Neural cell (in vitro differentiated cells): Measurements from ENCODE around the gene MYMK. TPM values are rescaled to one million over a fixed set of nuclear protein-coding genes. Genes with fewer than 3 reads are reported as not detected.

Experiments used
- H2AFZ ChIP-seq: fragments of 200-600, 300-800 bp; sonication (generic), shearing (Covaris generic); 2 replicates; pipeline ENCODE4 v1.6.0; 2014; ENCODE audit warnings: low read depth, mild to moderate bottlenecking, antibody characterized with exemption, low read length, moderate library complexity
- H3F3A ChIP-seq: fragments of 200-600 bp; shearing (Covaris generic); 2 replicates; pipeline ENCODE4 v1.6.1; 2016; ENCODE audit warnings: mild to moderate bottlenecking, moderate library complexity, mixed read lengths, antibody characterized with exemption, low read length; ENCODE audit not compliant: insufficient read depth, poor library complexity, severe bottlenecking
- H3K27ac ChIP-seq: fragments of 200-600, 300-800 bp; sonication (generic), shearing (Covaris generic); 2 replicates; pipeline ENCODE4 v1.5.1; 2014; ENCODE audit warnings: mild to moderate bottlenecking, low read length, moderate library complexity
- H3K27me3 ChIP-seq: fragments of 300-800, 200-600 bp; sonication (generic), shearing (Covaris generic); 2 replicates; pipeline ENCODE4 v1.6.0; 2014; ENCODE audit warnings: mild to moderate bottlenecking, low read depth, low read length, moderate library complexity; ENCODE audit not compliant: insufficient read depth
- H3K36me3 ChIP-seq: fragments of 300-800, 200-600 bp; sonication (generic), shearing (Covaris generic); 2 replicates; pipeline ENCODE4 v1.5.1; 2014; ENCODE audit warnings: mild to moderate bottlenecking, antibody characterized with exemption, low read length, moderate library complexity; ENCODE audit not compliant: insufficient read depth
- H3K4me2 ChIP-seq: fragments of 300-800, 200-600 bp; sonication (generic), shearing (Covaris generic); 2 replicates; pipeline ENCODE4 v1.6.0; 2014; ENCODE audit warnings: mild to moderate bottlenecking, low read length
- H3K4me3 ChIP-seq: fragments of 300-800, 200-600 bp; sonication (generic), shearing (Covaris generic); 2 replicates; pipeline ENCODE4 v1.5.1; 2014; ENCODE audit warnings: mild to moderate bottlenecking, low read length, moderate library complexity
- H3K79me2 ChIP-seq: fragments of 200-600 bp; shearing (Covaris generic); replicated peaks from 2 replicates; pipeline ENCODE4 v1.6.0; 2014; ENCODE audit warnings: mild to moderate bottlenecking, low read length, moderate library complexity; ENCODE audit not compliant: insufficient read depth
- H3K9ac ChIP-seq: fragments of 300-800, 200-600 bp; sonication (generic), shearing (Covaris generic); 2 replicates; pipeline ENCODE4 v1.6.1; 2016; ENCODE audit warnings: mild to moderate bottlenecking, low read length, mixed read lengths
- H3K9me2 ChIP-seq: fragments of 200-600 bp; shearing (Covaris generic); 2 replicates; pipeline ENCODE4 v1.6.1; 2016; ENCODE audit warnings: mild to moderate bottlenecking, low read length, mixed read lengths; ENCODE audit not compliant: insufficient read depth
- H3K9me3 ChIP-seq: fragments of 200-600, 300-800 bp; sonication (generic), shearing (Covaris generic); 2 replicates; pipeline ENCODE4 v1.6.1; 2016; ENCODE audit warnings: mild to moderate bottlenecking, mixed run types, low read length, moderate library complexity, mixed read lengths
- H4K20me1 ChIP-seq: fragments of 200-600 bp; shearing (Covaris generic); 2 replicates; pipeline ENCODE4 v1.6.1; 2016; ENCODE audit warnings: mild to moderate bottlenecking, mixed run types; ENCODE audit not compliant: insufficient read depth
- EP300 ChIP-seq: fragments of 450-650 bp; conservative IDR thresholded peaks from 2 replicates; pipeline ENCODE4 v1.6.1; 2014; ENCODE audit warnings: antibody characterized with exemption, mild to moderate bottlenecking, moderate library complexity; ENCODE audit not compliant: poor library complexity, severe bottlenecking
- EZH2 ChIP-seq: fragments of 200-600, 300-800 bp; shearing (Covaris generic), sonication (generic); IDR thresholded peaks from 2 replicates; pipeline ENCODE4 v1.6.1; 2014; ENCODE audit warnings: antibody characterized with exemption, low read length, borderline replicate concordance, mild to moderate bottlenecking; ENCODE audit not compliant: insufficient read depth, poor library complexity, severe bottlenecking
- MXI1 ChIP-seq: fragments of 450-650 bp; conservative IDR thresholded peaks from 2 replicates; pipeline ENCODE4 v1.6.1; 2014; ENCODE audit warnings: antibody characterized with exemption, mild to moderate bottlenecking; ENCODE audit not compliant: poor library complexity, severe bottlenecking
- POLR2AphosphoS5 ChIP-seq: IDR thresholded peaks from 2 replicates; pipeline ENCODE4 v1.6.1; 2012
- RAD21 ChIP-seq: fragments of 450-650 bp; conservative IDR thresholded peaks from 2 replicates; pipeline ENCODE4 v1.6.1; 2014; ENCODE audit warnings: antibody characterized with exemption, mild to moderate bottlenecking, moderate library complexity
- SMC3 ChIP-seq: fragments of 450-650 bp; conservative IDR thresholded peaks from 2 replicates; pipeline ENCODE4 v1.6.1; 2014; ENCODE audit warnings: antibody characterized with exemption, mild to moderate bottlenecking, moderate library complexity; ENCODE audit not compliant: poor library complexity
- TAF1 ChIP-seq: IDR thresholded peaks from 2 replicates; pipeline ENCODE4 v1.6.1; 2012; ENCODE audit warnings: low read depth
- polyA plus RNA-seq: library from polyadenylated mRNA; depleted of rRNA; stranded (reverse); fragments of >200 nt; gene quantifications from 2 replicates; pipeline ENCODE4 v1.2.3, GENCODE V29; 2014
- TF ChIP-seq, protein P1 (sequence below): IDR thresholded peaks from 2 replicates; pipeline ENCODE4 v1.6.1; 2012; ENCODE audit warnings: borderline replicate concordance
- TF ChIP-seq, protein P2 (sequence below): fragments of 450-650 bp; IDR thresholded peaks from 2 replicates; pipeline ENCODE4 v1.5.1; 2014; ENCODE audit warnings: antibody characterized with exemption, mild to moderate bottlenecking, moderate library complexity; ENCODE audit not compliant: poor library complexity, severe bottlenecking

The MYMK gene
- polyA plus RNA-seq, 1 donor from 2014 or later, result not detected

DNA sequence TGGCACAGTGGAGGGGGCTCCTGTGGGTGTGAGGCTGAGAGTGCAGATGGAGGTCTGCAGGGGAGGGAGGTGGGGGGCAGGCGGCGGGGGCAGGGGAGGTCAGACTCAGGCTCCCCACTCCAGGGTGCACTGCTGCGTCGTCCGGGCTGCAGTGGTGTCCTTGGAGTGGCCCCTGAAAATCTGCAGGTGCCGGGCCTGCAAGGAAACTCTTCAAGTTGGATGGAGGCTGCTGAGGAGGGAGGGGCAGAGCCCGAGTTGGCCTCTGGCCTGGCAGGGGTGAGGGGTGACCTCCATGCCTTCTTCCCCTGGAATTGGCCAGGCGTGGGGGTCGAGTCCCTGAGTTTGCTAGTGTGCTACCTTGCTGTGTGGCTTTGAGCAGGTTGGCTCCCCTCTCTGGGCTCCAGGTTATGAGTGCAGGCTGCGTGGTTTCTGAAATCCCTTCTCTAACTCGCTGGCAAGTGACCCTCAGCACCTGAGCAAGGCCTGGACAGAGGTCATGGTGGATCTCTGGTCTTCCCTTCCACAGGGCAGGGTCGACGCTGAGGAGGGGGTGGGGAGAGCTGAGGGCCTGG is 10.6 kb upstream of the MYMK start (continued):
- no peak for TF ChIP-seq SMC3

GRCh38 chr9:133534346-133535291 is 9.9 kb upstream of the MYMK start, which contains the start of gene ADAMTSL2:
ADAMTSL2 (plus strand) TSS chr9:133534704; CDS start chr9:133536713, 2,009 bp downstream.
- Histone ChIP-seq H4K20me1 (no peaks in the 10 kb centered on the region), H3K27ac (no peak within 1 kb of the TSS), H3K9me3 (no peaks in the 10 kb centered on the region), H3K27me3 (no peaks in the 10 kb centered on the region), H3K79me2 (no peaks in the 10 kb centered on the region), H2AFZ (no peak within 1 kb of the TSS), H3K36me3 (no peaks in the 10 kb centered on the region), H3K4me2 (no peak within 1 kb of the TSS), H3K4me3 (peak within 1 kb of the TSS; percentile 51), H3K9ac (peak within 1 kb of the TSS; percentile 29), H3K9me2 (no peaks in the 10 kb centered on the region), H3F3A (no peaks in the 10 kb centered on the region)
- TF ChIP-seq MXI1 (no peak), EP300 (no peak), RAD21 (no peak), SMC3 (no peak), POLR2AphosphoS5 (no peak), EZH2 (no peak), TAF1 (no peak)
- TF ChIP-seq, protein P1, sequence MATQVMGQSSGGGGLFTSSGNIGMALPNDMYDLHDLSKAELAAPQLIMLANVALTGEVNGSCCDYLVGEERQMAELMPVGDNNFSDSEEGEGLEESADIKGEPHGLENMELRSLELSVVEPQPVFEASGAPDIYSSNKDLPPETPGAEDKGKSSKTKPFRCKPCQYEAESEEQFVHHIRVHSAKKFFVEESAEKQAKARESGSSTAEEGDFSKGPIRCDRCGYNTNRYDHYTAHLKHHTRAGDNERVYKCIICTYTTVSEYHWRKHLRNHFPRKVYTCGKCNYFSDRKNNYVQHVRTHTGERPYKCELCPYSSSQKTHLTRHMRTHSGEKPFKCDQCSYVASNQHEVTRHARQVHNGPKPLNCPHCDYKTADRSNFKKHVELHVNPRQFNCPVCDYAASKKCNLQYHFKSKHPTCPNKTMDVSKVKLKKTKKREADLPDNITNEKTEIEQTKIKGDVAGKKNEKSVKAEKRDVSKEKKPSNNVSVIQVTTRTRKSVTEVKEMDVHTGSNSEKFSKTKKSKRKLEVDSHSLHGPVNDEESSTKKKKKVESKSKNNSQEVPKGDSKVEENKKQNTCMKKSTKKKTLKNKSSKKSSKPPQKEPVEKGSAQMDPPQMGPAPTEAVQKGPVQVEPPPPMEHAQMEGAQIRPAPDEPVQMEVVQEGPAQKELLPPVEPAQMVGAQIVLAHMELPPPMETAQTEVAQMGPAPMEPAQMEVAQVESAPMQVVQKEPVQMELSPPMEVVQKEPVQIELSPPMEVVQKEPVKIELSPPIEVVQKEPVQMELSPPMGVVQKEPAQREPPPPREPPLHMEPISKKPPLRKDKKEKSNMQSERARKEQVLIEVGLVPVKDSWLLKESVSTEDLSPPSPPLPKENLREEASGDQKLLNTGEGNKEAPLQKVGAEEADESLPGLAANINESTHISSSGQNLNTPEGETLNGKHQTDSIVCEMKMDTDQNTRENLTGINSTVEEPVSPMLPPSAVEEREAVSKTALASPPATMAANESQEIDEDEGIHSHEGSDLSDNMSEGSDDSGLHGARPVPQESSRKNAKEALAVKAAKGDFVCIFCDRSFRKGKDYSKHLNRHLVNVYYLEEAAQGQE, result no peak
- TF ChIP-seq, protein P2, sequence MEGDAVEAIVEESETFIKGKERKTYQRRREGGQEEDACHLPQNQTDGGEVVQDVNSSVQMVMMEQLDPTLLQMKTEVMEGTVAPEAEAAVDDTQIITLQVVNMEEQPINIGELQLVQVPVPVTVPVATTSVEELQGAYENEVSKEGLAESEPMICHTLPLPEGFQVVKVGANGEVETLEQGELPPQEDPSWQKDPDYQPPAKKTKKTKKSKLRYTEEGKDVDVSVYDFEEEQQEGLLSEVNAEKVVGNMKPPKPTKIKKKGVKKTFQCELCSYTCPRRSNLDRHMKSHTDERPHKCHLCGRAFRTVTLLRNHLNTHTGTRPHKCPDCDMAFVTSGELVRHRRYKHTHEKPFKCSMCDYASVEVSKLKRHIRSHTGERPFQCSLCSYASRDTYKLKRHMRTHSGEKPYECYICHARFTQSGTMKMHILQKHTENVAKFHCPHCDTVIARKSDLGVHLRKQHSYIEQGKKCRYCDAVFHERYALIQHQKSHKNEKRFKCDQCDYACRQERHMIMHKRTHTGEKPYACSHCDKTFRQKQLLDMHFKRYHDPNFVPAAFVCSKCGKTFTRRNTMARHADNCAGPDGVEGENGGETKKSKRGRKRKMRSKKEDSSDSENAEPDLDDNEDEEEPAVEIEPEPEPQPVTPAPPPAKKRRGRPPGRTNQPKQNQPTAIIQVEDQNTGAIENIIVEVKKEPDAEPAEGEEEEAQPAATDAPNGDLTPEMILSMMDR, result no peak

- Histone ChIP-seq H4K20me1 (no peaks in the 10 kb centered on the region), H2AFZ (no peak overlapping the region), H3K36me3 (no peaks in the 10 kb centered on the region), H3F3A (no peaks in the 10 kb centered on the region), H3K27ac (no peak overlapping the region), H3K4me2 (no peak overlapping the region), H3K9ac (peak overlapping the region; percentile 29), H3K4me3 (peak overlapping the region; percentile 51), H3K27me3 (no peaks in the 10 kb centered on the region), H3K9me3 (no peaks in the 10 kb centered on the region), H3K9me2 (no peaks in the 10 kb centered on the region), H3K79me2 (no peaks in the 10 kb centered on the region)
- TF ChIP-seq EP300, result no peak
- TF ChIP-seq SMC3, result no peak
- no peak for TF ChIP-seq MXI1
Observed at GRCh38 chr9:133533857-133534256, 9.1 kb upstream of the MYMK start.
